HG03571 (cell line): ENCODE data around the gene CNN2.

Source experiments
- ATAC-seq: cut with Tn5 transposase; IDR thresholded peaks from one replicate; pipeline ENCODE4 v1.9.1; 2021; ENCODE audit not compliant: unreplicated experiment

Gene CNN2

GRCh38 chr19:1064661-1065605 is 38.5 kb downstream of the CNN2 start:
- no peak for ATAC-seq

- no peak for ATAC-seq
These were observed 39.2 kb downstream of the CNN2 start for GRCh38 chr19:1065606-1066109.

- ATAC-seq = no peak
These were observed 39.9 kb downstream of the CNN2 start for GRCh38 chr19:1066251-1066747.

GRCh38 chr19:1066748-1067340 is 40.4 kb downstream of the CNN2 start, which contains the start of gene ARHGAP45:
Gene ARHGAP45, plus strand, starts transcription at chr19:1067167. Its CDS starts 239 bp downstream, at chr19:1067406.
- peak; percentile 38 for ATAC-seq

GRCh38 chr19:1067341-1067957 is 41.0 kb downstream of the CNN2 start:
- ATAC-seq = peak; percentile 19

GRCh38 chr19:1068009-1069001 is 41.9 kb downstream of the CNN2 start:
- no peak for ATAC-seq

- no peak for ATAC-seq
These were observed 42.8 kb downstream of the CNN2 start for GRCh38 chr19:1069009-1069779.

- no peak for ATAC-seq
These were observed 44.1 kb downstream of the CNN2 start for GRCh38 chr19:1070576-1070930.

GRCh38 chr19:1070931-1071791 is 44.8 kb downstream of the CNN2 start:
- no peak for ATAC-seq

GRCh38 chr19:1072371-1073015 is 46.1 kb downstream of the CNN2 start:
- ATAC-seq = no peak

GRCh38 chr19:1073063-1073955 is 46.9 kb downstream of the CNN2 start:
- no peak for ATAC-seq

- no peak for ATAC-seq
These were observed 47.6 kb downstream of the CNN2 start for GRCh38 chr19:1073956-1074517.

GRCh38 chr19:1074544-1075283 is 48.3 kb downstream of the CNN2 start:
- no peak for ATAC-seq

- ATAC-seq = no peak
These were observed 49.6 kb downstream of the CNN2 start for GRCh38 chr19:1076046-1076386.

- ATAC-seq = peak; percentile 43
These were observed 50.5 kb downstream of the CNN2 start for GRCh38 chr19:1076951-1077350.

- no peak for ATAC-seq
These were observed 53.2 kb downstream of the CNN2 start for GRCh38 chr19:1079566-1080111.
